Thyroid gland (tissue), 4 donors: ENCODE data around the gene UNC13D.

ENCODE experiments used
- CTCF ChIP-seq, 6 experiments: fragments of 200-600 bp in 3 of 6; fragments of 450-650 bp in 3 of 6; sonication (generic) in 3 of 6; IDR thresholded peaks; one replicate each; pipeline ENCODE4 v1.5.1; 2016 to 2019; ENCODE audit warnings: antibody characterized with exemption in 6 of 6, mild to moderate bottlenecking in 2 of 6, inconsistent platforms in 1 of 6, moderate library complexity in 1 of 6
- POLR2A ChIP-seq, 2 donors: fragments of 450-650 bp; IDR thresholded peaks; one replicate each; pipeline ENCODE4 v1.6.1; 2017; ENCODE audit warnings: antibody characterized with exemption in 2 of 2, mild to moderate bottlenecking in 2 of 2, moderate library complexity in 1 of 2

DNA sequence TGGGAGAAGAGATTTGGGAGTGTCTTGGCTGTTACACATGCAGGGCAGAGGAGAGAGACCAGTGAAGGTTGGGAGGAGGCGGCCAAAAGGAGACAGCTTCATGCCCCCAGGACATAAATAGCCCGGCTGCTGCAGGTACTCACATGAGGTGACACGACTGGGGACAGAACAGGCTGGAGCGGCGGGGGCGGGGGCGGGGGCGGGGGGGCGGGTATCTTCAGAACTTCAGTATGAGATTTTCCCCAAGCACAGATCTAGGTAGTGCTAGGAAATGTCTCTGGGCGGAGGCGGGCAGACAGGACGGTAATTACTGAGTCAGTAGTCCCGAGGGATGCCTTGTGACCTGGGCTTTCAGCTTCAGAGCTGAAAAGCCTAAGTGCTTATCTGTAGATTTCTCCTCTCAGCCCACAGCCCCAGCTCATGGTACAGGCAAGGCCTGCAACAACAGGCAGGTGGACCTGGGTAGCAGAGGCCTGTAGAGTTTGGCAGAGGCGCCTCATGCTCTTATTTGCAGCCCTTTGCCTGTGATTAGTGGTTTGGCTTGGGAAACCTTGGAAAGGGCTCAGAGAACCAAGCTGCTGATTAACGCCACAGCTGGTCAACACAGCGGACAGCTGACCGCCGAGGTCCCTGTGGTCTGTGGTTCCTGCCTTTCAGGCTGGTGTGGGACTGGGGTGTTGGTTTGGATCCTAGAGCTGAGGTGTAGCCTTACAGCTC lies 35.1 kb downstream of the UNC13D start:
- no peak for TF ChIP-seq CTCF (IDR thresholded peaks at IDR 0.05)
- TF ChIP-seq POLR2A (IDR thresholded peaks at IDR 0.05) = no peak
